GM13976 (cell line): ENCODE results near the gene WBP1.

ENCODE experiments used
- DNase-seq: peaks from one replicate; pipeline ENCODE4 v3.0.0; 2012; ENCODE audit warnings: low spot score
- CTCF ChIP-seq: IDR thresholded peaks from 2 replicates; pipeline ENCODE4 v1.5.1; 2012; ENCODE audit warnings: borderline replicate concordance, mild to moderate bottlenecking; ENCODE audit not compliant: insufficient read depth; ENCODE audit errors: extremely low read depth, missing control alignments, control extremely low read depth
- in situ Hi-C: fragments of 300-500 bp; cut with MboI; formaldehyde crosslinking; loops from one replicate; pipeline ENCODE4 v1.12.0; 2022; ENCODE audit warnings: low sequenced_read_pairs, mixed read lengths, inconsistent platforms; ENCODE audit not compliant: unreplicated experiment

Gene WBP1

GRCh38 chr2:74458132-74458937 is at the start of gene WBP1:
TSS of gene WBP1 (plus strand) at chr2:74458438. CDS start at chr2:74458603, 165 bp downstream.
- in situ Hi-C loops: no loop called here
- TF ChIP-seq CTCF: no peak
- peak; percentile 95 for DNase-seq

DNA sequence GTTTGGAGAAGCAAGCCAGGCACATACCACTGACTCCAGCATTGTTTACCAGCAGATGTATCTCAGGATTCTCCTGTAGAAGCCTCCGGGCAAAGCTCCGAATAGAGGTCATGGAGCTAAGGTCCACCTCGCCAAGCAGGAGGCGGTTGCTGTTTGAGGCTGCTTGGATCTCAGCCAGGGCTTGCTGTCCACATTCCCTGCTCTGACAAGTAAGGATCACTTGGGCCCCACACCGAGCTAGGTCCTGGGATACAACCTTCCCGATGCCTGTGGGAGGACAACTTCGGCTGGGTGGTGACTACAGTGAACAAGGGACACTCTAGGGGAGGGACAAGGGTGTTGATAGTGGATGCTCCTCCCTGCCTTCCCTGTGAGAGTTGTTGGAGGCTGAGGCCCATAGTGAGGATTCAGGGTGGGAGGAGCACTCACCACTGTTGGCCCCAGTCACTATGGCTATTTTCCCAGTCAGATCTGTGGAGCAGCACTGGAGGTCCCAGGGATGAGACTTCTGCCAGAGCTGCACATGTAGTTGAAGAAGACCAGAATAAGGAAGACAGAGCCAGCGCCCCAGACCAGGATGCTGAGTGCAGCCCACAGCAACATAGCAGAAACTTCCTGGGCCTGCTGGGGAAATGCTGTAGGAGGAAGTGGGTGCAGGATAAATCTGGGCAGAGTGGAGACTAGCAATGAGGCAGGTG is 45.1 kb upstream of the WBP1 start:
- DNase-seq: no peak
- in situ Hi-C loops: no loop called here
- TF ChIP-seq CTCF: no peak

GRCh38 chr2:74414441-74414840 is 43.8 kb upstream of the WBP1 start:
- no peak for DNase-seq
- in situ Hi-C loops: no loop called here
- no peak for TF ChIP-seq CTCF

DNA sequence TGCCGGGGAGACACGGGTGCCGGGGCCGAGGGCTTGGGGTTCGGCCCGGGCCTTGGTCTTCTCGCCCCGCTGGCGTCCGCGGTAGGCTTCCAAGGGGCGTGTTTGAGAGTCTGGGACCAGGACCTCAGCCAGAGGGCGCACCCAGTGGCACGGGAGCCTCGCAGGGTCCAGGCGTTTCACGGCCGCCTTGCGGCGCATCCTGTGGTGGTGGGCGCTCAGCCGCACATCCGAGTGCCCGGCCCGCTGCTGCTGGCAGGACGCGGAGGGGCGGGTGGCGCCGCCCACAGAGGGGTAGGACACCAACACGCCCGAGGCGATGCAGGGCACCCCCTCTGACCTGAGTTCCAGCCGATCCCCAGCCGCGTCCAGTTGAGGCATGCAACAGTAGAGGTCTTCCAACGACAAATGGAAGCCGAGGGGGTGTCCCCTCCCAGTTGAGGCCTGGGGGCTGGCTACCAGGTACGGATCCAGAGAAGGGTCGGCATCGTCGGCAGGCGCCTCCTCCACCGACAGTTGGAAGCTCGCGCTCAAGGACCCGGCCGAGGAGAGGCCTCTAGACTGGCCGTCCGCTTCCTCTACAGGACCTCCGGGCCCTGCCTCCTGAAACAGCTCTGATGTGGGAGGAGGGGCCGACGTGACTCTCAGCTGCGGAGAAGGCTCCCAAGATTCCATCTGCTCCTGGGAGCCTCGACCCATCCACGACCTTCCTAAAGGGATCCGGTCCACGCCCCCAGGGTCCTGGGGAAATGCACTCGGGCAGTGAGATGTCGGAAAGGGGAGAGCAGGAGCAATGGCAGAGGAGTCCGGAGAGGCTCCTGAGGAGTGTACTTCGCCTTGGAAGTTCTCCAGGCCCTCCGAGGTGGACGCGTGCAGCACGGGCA is 43.1 kb upstream of the WBP1 start:
- DNase-seq: peak; percentile 63
- in situ Hi-C loops: no loop called here
- TF ChIP-seq CTCF: no peak

GRCh38 chr2:74415762-74416395 is 42.4 kb upstream of the WBP1 start:
- TF ChIP-seq CTCF: no peak
- DNase-seq: no peak
- in situ Hi-C loops: no loop called here

- in situ Hi-C loops: no loop called here
- DNase-seq: no peak
Measured at GRCh38 chr2:74416778-74417177, 41.5 kb upstream of the WBP1 start.

More at GRCh38 chr2:74416778-74417177, 41.5 kb upstream of the WBP1 start:
- TF ChIP-seq CTCF: no peak
